ENCODE results near the gene C6orf47. TPM values are rescaled to one million over a fixed set of nuclear protein-coding genes. Genes with fewer than 3 reads are reported as not detected.

C6orf47 gene
- total and polyA plus RNA-seq, 2 of the 13 experiments (the other 11 are each of a cell fraction or from before 2014, with no cell fraction given): 1.7 to 18.1 TPM

GRCh38 chr6:31702819-31703716 lies 42.5 kb upstream of the C6orf47 start, which contains the start of gene ABHD16A (continued):
- no peak; the same call in 1 of the 2 replicates for TF ChIP-seq STAT6 (CRISPR knock-in tag; IDR thresholded peaks at IDR 0.05; ENCODE audit: borderline replicate concordance)
- no peak; the same call in 1 of the 2 replicates for TF ChIP-seq ZFP82 (CRISPR knock-in tag; IDR thresholded peaks at IDR 0.05; ENCODE audit: borderline replicate concordance)
- peak; percentile 88 for TF ChIP-seq SNAPC4 (CRISPR knock-in tag; IDR thresholded peaks at IDR 0.05)
- no peak for TF ChIP-seq SP2 (CRISPR knock-in tag; IDR thresholded peaks at IDR 0.05)
- peak; percentile 14; the same call in 1 of the 2 replicates for TF ChIP-seq NR0B2 (CRISPR knock-in tag; IDR thresholded peaks at IDR 0.05)
- TF ChIP-seq ZNF138 (CRISPR knock-in tag; IDR thresholded peaks at IDR 0.05; ENCODE audit: low read depth): no peak
- TF ChIP-seq ZNF616 (CRISPR knock-in tag; IDR thresholded peaks at IDR 0.05; ENCODE audit: low read depth): no peak
- TF ChIP-seq ATF6 (CRISPR knock-in tag; conservative IDR thresholded peaks at IDR 0.05): no peak; the same call in 1 of the 2 replicates
- TF ChIP-seq U2AF2 (IDR thresholded peaks at IDR 0.05; ENCODE audit: low read depth, low read length): no peak
- TF ChIP-seq SALL2 (CRISPR knock-in tag; IDR thresholded peaks at IDR 0.05): peak; percentile 52; the same call in 1 of the 2 replicates
- TF ChIP-seq ZBTB43 (CRISPR knock-in tag; conservative IDR thresholded peaks at IDR 0.05): no peak
- TF ChIP-seq ZNF543 (CRISPR knock-in tag; IDR thresholded peaks at IDR 0.05): peak; percentile 73; the same call in 1 of the 2 replicates
- TF ChIP-seq HOXA7 (CRISPR knock-in tag; IDR thresholded peaks at IDR 0.05): no peak
- TF ChIP-seq YEATS2 (CRISPR knock-in tag; IDR thresholded peaks at IDR 0.05; ENCODE audit: borderline replicate concordance): peak; percentile 94
- TF ChIP-seq SATB2 (CRISPR knock-in tag; IDR thresholded peaks at IDR 0.05): 0 out of 2 replicates have a peak, but pooled peaks have one; percentile 26
- no peak for TF ChIP-seq HES4 (CRISPR knock-in tag; IDR thresholded peaks at IDR 0.05; ENCODE audit: borderline replicate concordance)

Data from HepG2 (cell line).